ENCODE measurements around the gene ADAMTS9. TPM values are rescaled to one million over a fixed set of nuclear protein-coding genes. Genes with fewer than 3 reads are reported as not detected.

ADAMTS9 gene
- total RNA-seq, 1 donor from 2014 or later: not detected

DNA sequence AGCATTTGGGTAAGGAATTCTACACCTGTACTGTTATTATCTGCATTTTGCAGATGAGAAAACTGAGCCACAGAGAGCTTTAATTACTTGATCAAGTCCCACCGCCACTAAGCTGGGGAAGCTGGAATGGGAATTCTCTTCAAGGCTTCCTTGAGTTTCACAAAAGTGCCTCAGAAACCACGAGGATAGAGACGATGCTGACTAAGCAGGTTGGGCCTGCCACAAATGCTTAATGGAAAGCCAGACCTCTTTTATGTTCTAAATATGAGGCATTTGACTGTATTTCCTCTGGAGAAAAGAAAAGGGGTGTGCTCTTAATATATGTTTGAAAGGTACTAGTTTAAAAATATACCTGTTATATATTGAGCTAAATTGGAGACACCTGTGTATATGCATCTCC is 34.7 kb downstream of the ADAMTS9 start:
- no peaks in the 10 kb centered on the region for H3K36me3 Mint-ChIP-seq (ENCODE audit: low read depth)
- no peak overlapping the region for H3K4me3 Mint-ChIP-seq
- intact Hi-C loops (cut with micrococcal nuclease): no loop called here
- H3K4me1 Mint-ChIP-seq: no peaks in the 10 kb centered on the region
- ChIA-PET CTCF (no interaction called here), POLR2A (no interaction called here)
- no peak overlapping the region for H3K27ac Mint-ChIP-seq
- H3K27me3 Mint-ChIP-seq: no peaks in the 10 kb centered on the region
- ATAC-seq (ENCODE audit: low read depth) (no peak), DNase-seq (no peak)
- no peaks in the 10 kb centered on the region for H3K9me3 Mint-ChIP-seq
- TF ChIP-seq, protein P1, sequence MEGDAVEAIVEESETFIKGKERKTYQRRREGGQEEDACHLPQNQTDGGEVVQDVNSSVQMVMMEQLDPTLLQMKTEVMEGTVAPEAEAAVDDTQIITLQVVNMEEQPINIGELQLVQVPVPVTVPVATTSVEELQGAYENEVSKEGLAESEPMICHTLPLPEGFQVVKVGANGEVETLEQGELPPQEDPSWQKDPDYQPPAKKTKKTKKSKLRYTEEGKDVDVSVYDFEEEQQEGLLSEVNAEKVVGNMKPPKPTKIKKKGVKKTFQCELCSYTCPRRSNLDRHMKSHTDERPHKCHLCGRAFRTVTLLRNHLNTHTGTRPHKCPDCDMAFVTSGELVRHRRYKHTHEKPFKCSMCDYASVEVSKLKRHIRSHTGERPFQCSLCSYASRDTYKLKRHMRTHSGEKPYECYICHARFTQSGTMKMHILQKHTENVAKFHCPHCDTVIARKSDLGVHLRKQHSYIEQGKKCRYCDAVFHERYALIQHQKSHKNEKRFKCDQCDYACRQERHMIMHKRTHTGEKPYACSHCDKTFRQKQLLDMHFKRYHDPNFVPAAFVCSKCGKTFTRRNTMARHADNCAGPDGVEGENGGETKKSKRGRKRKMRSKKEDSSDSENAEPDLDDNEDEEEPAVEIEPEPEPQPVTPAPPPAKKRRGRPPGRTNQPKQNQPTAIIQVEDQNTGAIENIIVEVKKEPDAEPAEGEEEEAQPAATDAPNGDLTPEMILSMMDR (IDR thresholded peaks at IDR 0.05): no peak

DNA sequence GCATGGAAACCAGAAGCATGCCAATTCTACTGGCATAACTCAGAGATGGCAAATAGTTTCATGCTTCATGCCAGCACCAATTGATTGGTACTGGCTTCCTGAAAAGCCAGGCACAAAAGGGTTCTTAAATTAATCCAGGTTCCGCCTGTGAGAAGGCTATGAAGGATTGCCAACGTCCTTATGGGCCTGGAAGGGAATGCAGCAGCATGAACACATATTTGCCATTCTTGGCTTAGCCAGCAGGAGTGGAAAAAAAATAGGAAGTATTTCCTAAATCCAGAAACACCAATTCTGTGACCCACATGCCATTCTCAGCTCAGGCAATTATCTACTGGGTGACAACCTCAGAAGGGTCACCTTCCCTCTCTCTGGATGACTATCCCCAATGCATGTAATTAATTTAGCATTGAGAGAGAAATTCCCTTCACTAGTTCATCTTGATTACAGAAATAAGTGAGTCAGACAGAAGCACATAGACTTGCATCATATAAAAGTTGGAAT is 36.0 kb downstream of the ADAMTS9 start:
- no peak overlapping the region for H3K27ac Mint-ChIP-seq
- POLR2A ChIA-PET: no interaction called here

DNA sequence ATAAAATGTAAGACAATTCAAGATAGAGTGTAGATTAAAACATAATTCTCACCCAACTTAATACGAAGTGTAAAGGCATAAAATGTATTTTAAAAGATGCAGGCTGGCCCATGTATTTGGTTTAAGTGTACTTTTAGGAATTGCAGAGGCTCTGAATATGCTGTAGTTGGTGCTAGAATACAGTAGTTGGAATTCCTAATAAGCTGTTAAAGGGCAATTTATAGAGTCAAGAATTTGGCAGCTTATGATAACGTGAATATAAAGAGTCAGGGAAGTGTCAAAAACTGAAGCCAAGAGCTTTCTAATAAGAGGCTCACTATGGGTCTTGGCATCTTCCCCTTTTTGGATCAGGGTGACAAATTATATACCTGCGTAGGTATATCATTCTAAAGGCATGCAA is 36.5 kb downstream of the ADAMTS9 start:
- ChIA-PET CTCF (no interaction called here), POLR2A (no interaction called here)
- H3K27me3 Mint-ChIP-seq: no peaks in the 10 kb centered on the region
- no peak for ATAC-seq (ENCODE audit: low read depth)
- no peak overlapping the region for H3K4me3 Mint-ChIP-seq
- TF ChIP-seq, protein P1 (IDR thresholded peaks at IDR 0.05): no peak
- H3K9me3 Mint-ChIP-seq: no peaks in the 10 kb centered on the region
- H3K27ac Mint-ChIP-seq: no peak overlapping the region
- intact Hi-C loops (cut with micrococcal nuclease): no loop called here
- no peaks in the 10 kb centered on the region for H3K36me3 Mint-ChIP-seq (ENCODE audit: low read depth)
- DNase-seq: no peak
- no peaks in the 10 kb centered on the region for H3K4me1 Mint-ChIP-seq

More for the DNA sequence above, 36.0 kb downstream of the ADAMTS9 start:
- Mint-ChIP-seq H3K4me1 (no peaks in the 10 kb centered on the region), H3K36me3 (ENCODE audit: low read depth) (no peaks in the 10 kb centered on the region), H3K27me3 (no peaks in the 10 kb centered on the region), H3K9me3 (no peaks in the 10 kb centered on the region), H3K4me3 (no peak overlapping the region)
- CTCF ChIA-PET: no interaction called here
- TF ChIP-seq, protein P1 (IDR thresholded peaks at IDR 0.05): no peak
- DNase-seq (no peak), ATAC-seq (ENCODE audit: low read depth) (no peak)
- intact Hi-C loops (cut with micrococcal nuclease): no loop called here

DNA sequence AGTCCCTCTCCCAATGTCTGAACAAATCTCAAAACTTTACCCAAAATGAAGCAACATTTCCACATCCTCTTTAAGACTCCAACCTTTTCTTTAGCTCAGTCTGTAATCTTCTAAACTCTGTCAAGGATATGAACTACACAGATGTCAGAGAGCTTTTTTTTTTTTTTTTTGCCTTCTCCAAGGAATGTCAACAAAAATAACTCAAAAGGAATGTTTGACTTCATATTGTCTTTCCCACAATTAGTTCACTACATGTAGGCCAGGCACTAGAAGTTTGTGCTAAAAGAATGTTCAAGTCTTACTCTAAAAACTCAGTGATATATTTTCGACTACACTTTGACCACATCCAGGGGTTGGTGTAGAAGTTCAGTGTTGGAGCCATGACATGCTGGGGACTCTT is 37.1 kb downstream of the ADAMTS9 start:
- POLR2A ChIA-PET: no interaction called here
- H3K27me3 Mint-ChIP-seq: no peaks in the 10 kb centered on the region
- intact Hi-C loops (cut with micrococcal nuclease): no loop called here
- TF ChIP-seq, protein P1 (IDR thresholded peaks at IDR 0.05): no peak
- no peaks in the 10 kb centered on the region for H3K9me3 Mint-ChIP-seq
- H3K4me3 Mint-ChIP-seq: no peak overlapping the region
- no peaks in the 10 kb centered on the region for H3K4me1 Mint-ChIP-seq
- CTCF ChIA-PET: no interaction called here
- ATAC-seq (ENCODE audit: low read depth): no peak
- no peaks in the 10 kb centered on the region for H3K36me3 Mint-ChIP-seq (ENCODE audit: low read depth)
- no peak overlapping the region for H3K27ac Mint-ChIP-seq
- DNase-seq: no peak

DNA sequence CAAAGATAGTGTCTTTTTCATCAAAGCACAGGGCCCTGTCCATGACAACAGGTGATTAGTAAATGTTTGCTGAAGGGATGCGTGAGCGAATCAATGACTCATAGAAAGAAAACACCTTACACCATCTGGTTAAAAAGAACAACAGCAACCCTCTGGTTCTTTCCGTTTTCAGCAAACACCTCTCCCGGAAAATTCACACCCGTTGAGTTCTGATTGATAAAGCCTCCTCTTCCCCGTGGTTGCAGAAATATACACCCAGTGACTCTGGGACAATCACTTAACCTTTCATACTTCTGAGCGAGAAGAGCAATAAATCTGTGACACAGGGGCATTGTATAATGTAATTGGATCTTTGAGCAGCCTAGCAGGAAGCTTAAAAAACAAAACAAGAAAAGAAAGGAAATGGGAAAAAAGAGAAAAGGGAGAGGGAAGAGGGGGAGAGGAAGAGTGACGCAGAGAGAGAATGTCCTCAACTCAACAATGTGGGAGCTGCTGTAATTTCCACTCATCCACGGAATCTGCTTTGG is 37.6 kb downstream of the ADAMTS9 start:
- intact Hi-C loops (cut with micrococcal nuclease): no loop called here
- Mint-ChIP-seq H3K27me3 (no peaks in the 10 kb centered on the region), H3K4me3 (no peak overlapping the region), H3K27ac (no peak overlapping the region), H3K4me1 (no peaks in the 10 kb centered on the region), H3K36me3 (ENCODE audit: low read depth) (no peaks in the 10 kb centered on the region), H3K9me3 (no peaks in the 10 kb centered on the region)
- TF ChIP-seq, protein P1 (IDR thresholded peaks at IDR 0.05): no peak
- POLR2A ChIA-PET: no interaction called here
- DNase-seq (no peak), ATAC-seq (ENCODE audit: low read depth) (no peak)
- CTCF ChIA-PET: no interaction called here
